Hematopoietic multipotent progenitor cell treated with erythropoietin and hydrocortisone succinate and interleukin-3 and kit ligand, for 8 days (in vitro differentiated cells): Measurements from ENCODE around the gene AATF.

Experiments
- DNase-seq: peaks from one replicate; pipeline ENCODE4 v3.0.0-alpha.2; 2015

Gene AATF

GRCh38 chr17:37086948-37087347 is 138.2 kb downstream of the AATF start:
- DNase-seq: no peak

GRCh38 chr17:37087683-37088082 is 138.9 kb downstream of the AATF start:
- DNase-seq: no peak

GRCh38 chr17:37088459-37088858 is 139.7 kb downstream of the AATF start:
- DNase-seq: no peak

- DNase-seq: no peak
Observed at GRCh38 chr17:37088913-37089312, 140.2 kb downstream of the AATF start.

- DNase-seq: peak; percentile 36
Observed at GRCh38 chr17:37089956-37090355, 141.2 kb downstream of the AATF start.

- DNase-seq: no peak
Observed at GRCh38 chr17:37090941-37091340, 142.2 kb downstream of the AATF start.

GRCh38 chr17:37092071-37092470 is 143.3 kb downstream of the AATF start:
- no peak for DNase-seq

- DNase-seq: no peak
Observed at GRCh38 chr17:37092701-37093100, 143.9 kb downstream of the AATF start.

- DNase-seq: no peak
Observed at GRCh38 chr17:37094391-37094790, 145.6 kb downstream of the AATF start.

GRCh38 chr17:37096071-37096470 is 147.3 kb downstream of the AATF start:
- DNase-seq: no peak

- DNase-seq: no peak
Observed at GRCh38 chr17:37097154-37097553, 148.4 kb downstream of the AATF start.

GRCh38 chr17:37098152-37098551 is 149.4 kb downstream of the AATF start:
- no peak for DNase-seq

GRCh38 chr17:37098910-37099664 is 150.3 kb downstream of the AATF start:
- DNase-seq: no peak

GRCh38 chr17:37100231-37100630 is 151.5 kb downstream of the AATF start:
- DNase-seq: no peak

- DNase-seq: no peak
Observed at GRCh38 chr17:37101306-37101705, 152.6 kb downstream of the AATF start.

GRCh38 chr17:37103231-37103630 is 154.5 kb downstream of the AATF start:
- no peak for DNase-seq

- DNase-seq: no peak
Observed at GRCh38 chr17:37106049-37106448, 157.3 kb downstream of the AATF start.
